ENCODE data around the gene ZNF385D.

The ZNF385D gene

GRCh38 chr3:21664996-21665395 is 86.0 kb downstream of the ZNF385D start:
- DNase-seq (ENCODE audit: low spot score), result no peak
- TF ChIP-seq, protein P1, sequence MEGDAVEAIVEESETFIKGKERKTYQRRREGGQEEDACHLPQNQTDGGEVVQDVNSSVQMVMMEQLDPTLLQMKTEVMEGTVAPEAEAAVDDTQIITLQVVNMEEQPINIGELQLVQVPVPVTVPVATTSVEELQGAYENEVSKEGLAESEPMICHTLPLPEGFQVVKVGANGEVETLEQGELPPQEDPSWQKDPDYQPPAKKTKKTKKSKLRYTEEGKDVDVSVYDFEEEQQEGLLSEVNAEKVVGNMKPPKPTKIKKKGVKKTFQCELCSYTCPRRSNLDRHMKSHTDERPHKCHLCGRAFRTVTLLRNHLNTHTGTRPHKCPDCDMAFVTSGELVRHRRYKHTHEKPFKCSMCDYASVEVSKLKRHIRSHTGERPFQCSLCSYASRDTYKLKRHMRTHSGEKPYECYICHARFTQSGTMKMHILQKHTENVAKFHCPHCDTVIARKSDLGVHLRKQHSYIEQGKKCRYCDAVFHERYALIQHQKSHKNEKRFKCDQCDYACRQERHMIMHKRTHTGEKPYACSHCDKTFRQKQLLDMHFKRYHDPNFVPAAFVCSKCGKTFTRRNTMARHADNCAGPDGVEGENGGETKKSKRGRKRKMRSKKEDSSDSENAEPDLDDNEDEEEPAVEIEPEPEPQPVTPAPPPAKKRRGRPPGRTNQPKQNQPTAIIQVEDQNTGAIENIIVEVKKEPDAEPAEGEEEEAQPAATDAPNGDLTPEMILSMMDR (conservative IDR thresholded peaks at IDR 0.05; ENCODE audit: low read depth), result no peak
- POLR2A ChIA-PET (ENCODE audit: low non-redundant PET), result no interaction called here
- CTCF ChIA-PET, result interaction anchor here (0.7 kb wide), 1 partner anchor 90 kb away, joined by 3 read pairs; no protein-coding TSS in a partner anchor
- H3K27ac ChIP-seq, result no peak overlapping the region

DNA sequence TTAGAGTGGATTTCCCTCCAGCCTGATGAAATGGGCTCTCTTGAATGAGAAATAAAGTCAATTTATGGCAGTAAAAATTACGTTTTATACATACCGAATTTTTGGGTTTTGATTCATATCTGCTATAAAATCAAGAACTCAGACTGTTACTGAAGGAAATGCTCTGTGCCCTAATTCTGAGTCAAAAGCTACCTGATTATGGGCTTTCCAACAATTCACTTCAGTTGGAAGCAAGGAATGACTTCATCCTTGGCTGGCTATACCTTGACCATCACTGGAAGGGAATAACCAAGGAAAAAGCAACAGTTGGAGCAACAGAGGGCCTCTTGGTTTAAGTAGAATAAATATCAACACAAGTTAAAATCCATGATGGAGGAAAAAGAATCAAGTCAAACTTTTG is 88.6 kb downstream of the ZNF385D start:
- no peak overlapping the region for H3K27ac ChIP-seq
- TF ChIP-seq, protein P1 (conservative IDR thresholded peaks at IDR 0.05; ENCODE audit: low read depth), result no peak
- POLR2A ChIA-PET (ENCODE audit: low non-redundant PET), result no interaction called here
- CTCF ChIA-PET, result no interaction called here
- no peak for DNase-seq (ENCODE audit: low spot score)

- ChIA-PET POLR2A (ENCODE audit: low non-redundant PET) (no interaction called here), CTCF (no interaction called here)
- H3K27ac ChIP-seq, result no peak overlapping the region
- TF ChIP-seq, protein P1 (conservative IDR thresholded peaks at IDR 0.05; ENCODE audit: low read depth), result no peak
- no peak for DNase-seq (ENCODE audit: low spot score)
Measured at GRCh38 chr3:21654662-21655061, 96.3 kb downstream of the ZNF385D start.

GRCh38 chr3:21654241-21654640 is 96.8 kb downstream of the ZNF385D start:
- CTCF ChIA-PET, result no interaction called here
- no peak overlapping the region for H3K27ac ChIP-seq
- TF ChIP-seq, protein P1 (conservative IDR thresholded peaks at IDR 0.05; ENCODE audit: low read depth), result no peak
- POLR2A ChIA-PET (ENCODE audit: low non-redundant PET), result no interaction called here
- no peak for DNase-seq (ENCODE audit: low spot score)

DNA sequence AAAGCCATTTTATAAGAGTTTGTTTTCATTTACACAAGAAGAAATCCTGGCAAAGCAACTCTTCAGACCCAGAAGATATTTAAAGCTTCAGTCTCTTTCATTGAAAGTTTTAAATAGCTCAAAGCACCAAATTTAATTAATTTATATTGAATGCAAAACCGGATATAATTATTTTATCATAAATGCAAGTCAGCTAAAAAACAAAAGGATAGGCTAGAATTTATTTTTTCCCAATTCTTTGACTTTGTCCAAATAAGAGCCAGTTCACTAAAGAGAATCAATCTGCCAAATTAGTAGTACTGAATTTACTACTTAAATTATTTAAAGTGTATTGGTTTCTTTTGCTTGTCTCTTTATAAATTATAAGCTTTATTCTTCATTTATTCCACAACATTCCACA is 101.5 kb downstream of the ZNF385D start:
- TF ChIP-seq, protein P1 (conservative IDR thresholded peaks at IDR 0.05; ENCODE audit: low read depth), result no peak
- ChIA-PET POLR2A (ENCODE audit: low non-redundant PET) (no interaction called here), CTCF (interaction anchor here (0.6 kb wide), 1 partner anchor 351 kb away, joined by 5 read pairs; no protein-coding TSS in a partner anchor)
- DNase-seq (ENCODE audit: low spot score), result no peak
- H3K27ac ChIP-seq, result no peak overlapping the region

DNA sequence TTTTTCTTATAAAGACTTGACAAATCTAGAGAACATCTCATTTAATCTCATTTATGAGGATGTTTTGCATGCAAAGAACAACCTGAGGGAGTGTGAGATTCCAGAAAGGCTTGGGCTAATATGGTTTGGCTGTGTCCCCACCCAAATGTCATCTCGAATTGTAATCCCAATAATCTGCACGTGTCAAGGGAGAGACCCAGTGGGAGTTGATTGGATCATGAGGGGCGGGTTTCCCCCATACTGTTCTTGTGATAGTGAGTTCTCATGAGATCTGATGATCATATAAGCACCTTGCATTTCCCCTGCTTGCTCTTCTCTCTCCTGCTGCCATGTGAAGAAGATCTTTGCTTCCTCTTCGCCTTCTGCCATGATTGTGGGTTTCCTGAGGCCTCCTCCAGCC is 103.0 kb downstream of the ZNF385D start:
- H3K27ac ChIP-seq, result no peak overlapping the region
- DNase-seq (ENCODE audit: low spot score), result no peak
- POLR2A ChIA-PET (ENCODE audit: low non-redundant PET), result no interaction called here
- TF ChIP-seq, protein P1 (conservative IDR thresholded peaks at IDR 0.05; ENCODE audit: low read depth), result no peak
- CTCF ChIA-PET, result no interaction called here

All from RWPE1 (cell line).